Upper lobe of right lung (tissue), 1 donor: ENCODE measurements around the gene IPO9. TPM values are rescaled to one million over a fixed set of nuclear protein-coding genes. Genes with fewer than 3 reads are reported as not detected.
A peak's percentile ranks its signal among the peaks of the same experiment; 100 is the strongest.

Experiments
- ATAC-seq: fragments of 200-7000 bp; cut with Tn5 transposase; one replicate; pipeline ENCODE4 v1.9.1; 2020; ENCODE audit warnings: mild to moderate bottlenecking, moderate library complexity
- DNase-seq: peaks from one replicate; pipeline ENCODE4 v3.0.0-alpha.2; 2020
- H3K27ac ChIP-seq: fragments of 200-600 bp; one replicate; pipeline ENCODE4 v1.8.0; 2022
- H3K27me3 ChIP-seq: fragments of 200-600 bp; one replicate; pipeline ENCODE4 v1.8.0; 2022; ENCODE audit warnings: mild to moderate bottlenecking
- H3K36me3 ChIP-seq: fragments of 200-600 bp; one replicate; pipeline ENCODE4 v1.8.0; 2022
- H3K4me1 ChIP-seq: fragments of 200-600 bp; one replicate; pipeline ENCODE4 v1.8.0; 2022
- H3K4me3 ChIP-seq: fragments of 200-600 bp; one replicate; pipeline ENCODE4 v1.8.0; 2022; ENCODE audit warnings: mild to moderate bottlenecking
- H3K9me3 ChIP-seq: fragments of 200-600 bp; one replicate; pipeline ENCODE4 v1.8.0; 2022
- CTCF ChIP-seq: fragments of 200-600 bp; IDR thresholded peaks from one replicate; pipeline ENCODE4 v1.8.0; 2022; ENCODE audit warnings: antibody characterized with exemption
- intact Hi-C: fragments of 100-400 bp; cut with DNase I; formaldehyde crosslinking; loops from one replicate; pipeline ENCODE4 v1.11.0; 2022
- total RNA-seq: library from RNA; stranded (reverse); fragmentation: NEBNext Ultra II Directional; extraction: Animal tissue kit (Norgen Biotek cat#: 25700); gene quantifications from one replicate; pipeline ENCODE4 v1.2.1, GENCODE V29; 2021
- donor health status: DM: no; HTN: yes; CAD: no; lungs with severe emphysema.

IPO9 gene
- total RNA-seq, 1 donor from 2014 or later, result 44.5 TPM

- ATAC-seq, result no peak
- Histone ChIP-seq H3K36me3 (no peaks in the 10 kb centered on the region), H3K4me1 (peaks cover 26% of the 10 kb centered on the region), H3K27ac (no peak overlapping the region), H3K4me3 (no peak overlapping the region), H3K9me3 (no peaks in the 10 kb centered on the region), H3K27me3 (peaks cover 5% of the 10 kb centered on the region)
- TF ChIP-seq CTCF, result no peak
- intact Hi-C loops, result no loop called here
- DNase-seq, result no peak
Observed at GRCh38 chr1:201886103-201886885, 57.3 kb downstream of the IPO9 start.

GRCh38 chr1:201887116-201887866, 58.3 kb downstream of the IPO9 start:
- Histone ChIP-seq H3K36me3 (no peaks in the 10 kb centered on the region), H3K4me1 (peaks cover 26% of the 10 kb centered on the region), H3K27ac (no peak overlapping the region), H3K4me3 (no peak overlapping the region), H3K27me3 (peaks cover 5% of the 10 kb centered on the region), H3K9me3 (no peaks in the 10 kb centered on the region)
- DNase-seq (no peak), ATAC-seq (no peak)
- intact Hi-C loops, result no loop called here
- TF ChIP-seq CTCF, result no peak

- H3K27me3 ChIP-seq, result peaks cover 5% of the 10 kb centered on the region
- no peaks in the 10 kb centered on the region for H3K36me3 ChIP-seq
- DNase-seq (peak; percentile 91), ATAC-seq (peak; percentile 93)
- H3K27ac ChIP-seq, result peak within 1 kb of the TSS; percentile 36
- peaks cover 26% of the 10 kb centered on the region for H3K4me1 ChIP-seq
- H3K9me3 ChIP-seq, result no peaks in the 10 kb centered on the region
- TF ChIP-seq CTCF, result no peak
- peak within 1 kb of the TSS; percentile 71 for H3K4me3 ChIP-seq
- intact Hi-C loops, result no loop called here
Observed at GRCh38 chr1:201888282-201889089, 59.5 kb downstream of the IPO9 start, which contains the start of gene SHISA4. TSS of gene SHISA4 (plus strand) at chr1:201888898. CDS start at chr1:201888995, 97 bp downstream.

GRCh38 chr1:201889090-201889968, 60.4 kb downstream of the IPO9 start:
- H3K9me3 ChIP-seq, result no peaks in the 10 kb centered on the region
- intact Hi-C loops, result no loop called here
- H3K36me3 ChIP-seq, result no peaks in the 10 kb centered on the region
- DNase-seq (no peak), ATAC-seq (no peak)
- peak overlapping the region; percentile 36 for H3K27ac ChIP-seq
- peaks cover 21% of the 10 kb centered on the region for H3K4me1 ChIP-seq
- no peak for TF ChIP-seq CTCF
- peaks cover 5% of the 10 kb centered on the region for H3K27me3 ChIP-seq
- peak overlapping the region; percentile 71 for H3K4me3 ChIP-seq

GRCh38 chr1:201890223-201890622, 61.3 kb downstream of the IPO9 start:
- intact Hi-C loops, result no loop called here
- peaks cover 13% of the 10 kb centered on the region for H3K4me1 ChIP-seq
- TF ChIP-seq CTCF, result no peak
- H3K27me3 ChIP-seq, result peaks cover 5% of the 10 kb centered on the region
- ATAC-seq, result no peak
- H3K9me3 ChIP-seq, result no peaks in the 10 kb centered on the region
- DNase-seq, result no peak
- H3K27ac ChIP-seq, result no peak overlapping the region
- H3K36me3 ChIP-seq, result no peaks in the 10 kb centered on the region
- H3K4me3 ChIP-seq, result no peak overlapping the region
